NT2/D1 (cell line): ENCODE results near the gene PLAC9.

Experiments
- SUZ12 ChIP-seq: IDR thresholded peaks from 2 replicates; pipeline ENCODE4 v1.6.1; 2011; ENCODE audit not compliant: insufficient read length, insufficient read depth; ENCODE audit errors: extremely low read depth
- YY1 ChIP-seq: IDR thresholded peaks from 2 replicates; pipeline ENCODE4 v1.6.1; 2011; ENCODE audit not compliant: insufficient read length, insufficient read depth
- ZNF274 ChIP-seq: IDR thresholded peaks from 2 replicates; pipeline ENCODE4 v1.6.1; 2011; ENCODE audit warnings: mild to moderate bottlenecking, low read depth, low read length

GRCh38 chr10:80118669-80119068 is 13.9 kb upstream of the PLAC9 start:
- TF ChIP-seq ZNF274 (no peak), YY1 (no peak), SUZ12 (no peak)
